Gastrocnemius medialis (tissue), 4 donors: ENCODE measurements around the gene DCUN1D1.

ENCODE experiments used
- POLR2A ChIP-seq, 2 donors: fragments of 450-650 bp; IDR thresholded peaks; one replicate each; pipeline ENCODE4 v1.6.1; 2017; ENCODE audit warnings: antibody characterized with exemption in 2 of 2, mild to moderate bottlenecking in 2 of 2, moderate library complexity in 2 of 2
- TF ChIP-seq, protein P1 (sequence below), 5 experiments: fragments of 450-650 bp in 3 of 5; fragments of 200-600 bp in 2 of 5; sonication (generic) in 2 of 5; IDR thresholded peaks in 4 of 5; conservative IDR thresholded peaks in 1 of 5; 1 replicate in 4 of 5; 2 replicates in 1 of 5; pipeline ENCODE4 v1.5.1; 2016 to 2019; ENCODE audit warnings: antibody characterized with exemption in 5 of 5, mild to moderate bottlenecking in 3 of 5, moderate library complexity in 3 of 5

GRCh38 chr3:183013074-183013473, 32.7 kb upstream of the DCUN1D1 start:
- TF ChIP-seq, protein P1, sequence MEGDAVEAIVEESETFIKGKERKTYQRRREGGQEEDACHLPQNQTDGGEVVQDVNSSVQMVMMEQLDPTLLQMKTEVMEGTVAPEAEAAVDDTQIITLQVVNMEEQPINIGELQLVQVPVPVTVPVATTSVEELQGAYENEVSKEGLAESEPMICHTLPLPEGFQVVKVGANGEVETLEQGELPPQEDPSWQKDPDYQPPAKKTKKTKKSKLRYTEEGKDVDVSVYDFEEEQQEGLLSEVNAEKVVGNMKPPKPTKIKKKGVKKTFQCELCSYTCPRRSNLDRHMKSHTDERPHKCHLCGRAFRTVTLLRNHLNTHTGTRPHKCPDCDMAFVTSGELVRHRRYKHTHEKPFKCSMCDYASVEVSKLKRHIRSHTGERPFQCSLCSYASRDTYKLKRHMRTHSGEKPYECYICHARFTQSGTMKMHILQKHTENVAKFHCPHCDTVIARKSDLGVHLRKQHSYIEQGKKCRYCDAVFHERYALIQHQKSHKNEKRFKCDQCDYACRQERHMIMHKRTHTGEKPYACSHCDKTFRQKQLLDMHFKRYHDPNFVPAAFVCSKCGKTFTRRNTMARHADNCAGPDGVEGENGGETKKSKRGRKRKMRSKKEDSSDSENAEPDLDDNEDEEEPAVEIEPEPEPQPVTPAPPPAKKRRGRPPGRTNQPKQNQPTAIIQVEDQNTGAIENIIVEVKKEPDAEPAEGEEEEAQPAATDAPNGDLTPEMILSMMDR (IDR thresholded peaks at IDR 0.05 in 4 of 5, conservative IDR thresholded peaks at IDR 0.05 in 1 of 5): no peak
- no peak for TF ChIP-seq POLR2A (IDR thresholded peaks at IDR 0.05)
